Measurements from ENCODE around the gene ZNF408. TPM values are rescaled to one million over a fixed set of nuclear protein-coding genes. Genes with fewer than 3 reads are reported as not detected.

The ZNF408 gene
- total and polyA plus RNA-seq, 2 experiments from 2014 or later, result 6.1 to 17.2 TPM

GRCh38 chr11:46678741-46679130 lies 22.1 kb upstream of the ZNF408 start (continued):
- TF ChIP-seq ZNF462 (CRISPR knock-in tag; IDR thresholded peaks at IDR 0.05) (no peak), ZNF331 (CRISPR knock-in tag; IDR thresholded peaks at IDR 0.05; ENCODE audit: low read depth) (no peak), CTCF (conservative IDR thresholded peaks at IDR 0.05; ENCODE audit: low read depth in 2 of 2) (no peak), CREB1 (CRISPR knock-in tag; IDR thresholded peaks at IDR 0.05; ENCODE audit: low read depth) (no peak)

GRCh38 chr11:46679241-46680163 lies 21.3 kb upstream of the ZNF408 start:
- H3K79me2 ChIP-seq (replicated peaks; ENCODE audit: insufficient read depth), result no peaks in the 10 kb centered on the region
- H3K27me3 Mint-ChIP-seq (ENCODE audit: insufficient read depth, low read depth, poor library complexity), result peaks cover 9% of the 10 kb centered on the region
- H2AFZ ChIP-seq, result no peak overlapping the region
- H3K36me3 ChIP-seq (ENCODE audit: insufficient read depth), result no peaks in the 10 kb centered on the region
- peaks cover 13% of the 10 kb centered on the region for H3K4me1 Mint-ChIP-seq
- H3K4me3 Mint-ChIP-seq, result no peak overlapping the region
- DNase-seq (ENCODE audit: low spot score), result no peak
- H4K20me1 ChIP-seq (replicated peaks; ENCODE audit: insufficient read depth), result no peaks in the 10 kb centered on the region
- H3K36me3 Mint-ChIP-seq (ENCODE audit: low read depth), result peaks cover 3% of the 10 kb centered on the region
- no peak overlapping the region for H3K27ac Mint-ChIP-seq
- TF ChIP-seq ZNF331 (CRISPR knock-in tag; IDR thresholded peaks at IDR 0.05; ENCODE audit: low read depth) (no peak), ETS1 (IDR thresholded peaks at IDR 0.05) (no peak), EZH2 (IDR thresholded peaks at IDR 0.05; ENCODE audit: low read depth, unreplicated experiment) (no peak), ZNF114 (CRISPR knock-in tag; IDR thresholded peaks at IDR 0.05) (no peak)
- H3K4me3 ChIP-seq, result no peak overlapping the region
- H3K4me2 ChIP-seq, result no peak overlapping the region
- H3K9me2 ChIP-seq (ENCODE audit: insufficient read depth), result no peaks in the 10 kb centered on the region
- H3K27ac ChIP-seq (ENCODE audit: low read depth), result no peak overlapping the region
- H3F3A ChIP-seq (replicated peaks; ENCODE audit: low read depth), result peaks cover 2% of the 10 kb centered on the region; the same call in 1 of the 2 replicates
- peaks cover 12% of the 10 kb centered on the region for H3K4me1 ChIP-seq (ENCODE audit: insufficient read depth)
- ATAC-seq, result no peak
- H3K27me3 ChIP-seq (ENCODE audit: insufficient read depth), result no peaks in the 10 kb centered on the region
- H3K9me3 Mint-ChIP-seq, result no peaks in the 10 kb centered on the region

Data from GM23338 (cell line).